ENCODE data around the gene LAMB1.

DNA sequence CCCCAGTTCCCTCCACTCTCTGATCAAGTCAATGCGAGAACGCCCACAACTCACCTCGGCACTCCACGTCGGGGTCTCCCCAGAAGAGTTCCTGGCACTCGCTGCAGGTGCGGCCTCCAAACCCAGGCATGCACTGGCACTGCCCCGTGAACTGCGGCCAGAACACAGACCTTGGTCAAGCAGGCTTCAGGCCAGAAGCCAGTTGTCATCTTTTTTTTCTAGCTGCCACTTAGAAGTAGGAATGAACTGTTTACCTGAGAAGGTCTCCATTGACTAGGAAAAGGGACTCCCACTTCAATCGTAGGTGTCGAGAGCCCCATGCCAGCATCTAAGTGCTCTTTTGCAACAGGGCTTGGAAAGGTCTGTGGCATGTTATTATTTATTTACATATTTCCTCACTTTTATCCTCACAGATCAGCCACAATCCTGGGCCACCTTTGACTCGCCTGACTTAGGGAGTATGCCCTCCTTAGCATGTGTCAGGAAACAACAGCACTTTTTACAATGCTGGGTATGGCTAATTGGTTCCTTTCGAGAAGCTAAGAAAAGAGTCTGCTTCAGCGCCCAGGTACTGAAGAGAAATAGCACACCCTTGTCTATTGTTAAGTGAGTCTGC lies 51.7 kb downstream of the LAMB1 start:
- TF ChIP-seq, protein P1, sequence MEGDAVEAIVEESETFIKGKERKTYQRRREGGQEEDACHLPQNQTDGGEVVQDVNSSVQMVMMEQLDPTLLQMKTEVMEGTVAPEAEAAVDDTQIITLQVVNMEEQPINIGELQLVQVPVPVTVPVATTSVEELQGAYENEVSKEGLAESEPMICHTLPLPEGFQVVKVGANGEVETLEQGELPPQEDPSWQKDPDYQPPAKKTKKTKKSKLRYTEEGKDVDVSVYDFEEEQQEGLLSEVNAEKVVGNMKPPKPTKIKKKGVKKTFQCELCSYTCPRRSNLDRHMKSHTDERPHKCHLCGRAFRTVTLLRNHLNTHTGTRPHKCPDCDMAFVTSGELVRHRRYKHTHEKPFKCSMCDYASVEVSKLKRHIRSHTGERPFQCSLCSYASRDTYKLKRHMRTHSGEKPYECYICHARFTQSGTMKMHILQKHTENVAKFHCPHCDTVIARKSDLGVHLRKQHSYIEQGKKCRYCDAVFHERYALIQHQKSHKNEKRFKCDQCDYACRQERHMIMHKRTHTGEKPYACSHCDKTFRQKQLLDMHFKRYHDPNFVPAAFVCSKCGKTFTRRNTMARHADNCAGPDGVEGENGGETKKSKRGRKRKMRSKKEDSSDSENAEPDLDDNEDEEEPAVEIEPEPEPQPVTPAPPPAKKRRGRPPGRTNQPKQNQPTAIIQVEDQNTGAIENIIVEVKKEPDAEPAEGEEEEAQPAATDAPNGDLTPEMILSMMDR (conservative IDR thresholded peaks at IDR 0.05; ENCODE audit: low read length): no peak
- TF ChIP-seq EZH2phosphoT487 (IDR thresholded peaks at IDR 0.05; ENCODE audit: borderline replicate concordance, low read depth, low read length): no peak
